GM19452 (cell line): ENCODE data around the gene HRC.
"Not testable (repeated sequence)": the region's sequence is repeated elsewhere in the genome, so short reads cannot be mapped to it uniquely, and the experiment has no call there.

Experiments
- ATAC-seq: cut with Tn5 transposase; IDR thresholded peaks from one replicate; pipeline ENCODE4 v1.9.1; 2021; ENCODE audit not compliant: unreplicated experiment

Gene HRC

DNA sequence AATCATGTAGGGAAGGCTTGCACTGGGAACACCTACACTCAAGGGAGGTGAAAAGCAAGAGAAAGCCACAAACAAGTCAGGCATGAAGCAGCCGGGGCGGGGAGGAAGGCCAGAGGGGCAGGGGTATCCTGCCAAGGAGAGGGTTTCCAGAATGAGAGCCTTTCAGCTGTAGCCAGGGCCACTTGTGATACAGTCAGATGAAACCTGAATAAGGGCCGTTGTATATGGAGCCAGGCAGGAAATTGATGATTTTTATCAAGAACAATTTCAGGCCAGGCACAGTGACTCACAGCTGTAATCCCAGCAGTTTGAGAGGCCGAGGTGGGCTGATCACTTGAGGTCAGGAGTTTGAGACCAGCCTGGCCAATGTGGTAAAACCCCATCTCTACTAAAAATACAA lies 6.8 kb upstream of the HRC start:
- ATAC-seq, result no peak

DNA sequence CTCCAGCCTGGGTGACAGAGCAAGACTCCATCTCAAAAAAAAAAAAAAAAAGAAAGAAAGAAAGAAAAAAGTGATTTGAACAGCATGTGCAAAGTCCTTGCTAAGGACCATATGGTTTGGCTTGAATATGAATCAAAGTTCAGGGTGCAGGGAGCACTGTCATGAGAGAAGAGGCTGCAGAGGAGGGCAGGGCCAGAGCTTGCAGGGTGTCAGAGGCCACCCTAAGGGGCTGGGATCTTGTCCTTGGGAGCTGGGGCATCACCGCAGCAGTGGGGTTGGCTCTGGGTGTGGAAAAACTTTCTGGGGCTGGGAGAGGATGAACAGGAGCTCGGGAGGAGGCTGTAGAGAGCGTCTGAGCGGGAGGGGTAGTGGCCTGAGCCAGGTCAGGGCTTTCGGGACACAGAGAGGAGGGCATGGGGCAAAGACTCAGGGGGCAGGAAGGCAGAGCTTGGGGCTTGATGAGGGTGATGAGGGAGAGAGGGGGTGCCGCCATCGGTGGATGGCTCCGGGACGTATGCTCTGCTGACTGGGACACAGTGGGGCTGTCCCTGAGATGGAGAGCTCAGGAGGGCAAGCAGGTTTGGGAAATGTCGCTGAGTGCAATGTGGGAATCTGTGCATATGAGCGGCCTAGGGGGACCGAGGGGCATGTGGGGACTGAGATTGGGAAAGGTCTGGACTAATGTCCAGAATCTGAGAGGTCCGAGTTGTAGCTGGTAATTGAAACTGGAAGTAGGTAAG lies 5.4 kb upstream of the HRC start:
- no peak for ATAC-seq

DNA sequence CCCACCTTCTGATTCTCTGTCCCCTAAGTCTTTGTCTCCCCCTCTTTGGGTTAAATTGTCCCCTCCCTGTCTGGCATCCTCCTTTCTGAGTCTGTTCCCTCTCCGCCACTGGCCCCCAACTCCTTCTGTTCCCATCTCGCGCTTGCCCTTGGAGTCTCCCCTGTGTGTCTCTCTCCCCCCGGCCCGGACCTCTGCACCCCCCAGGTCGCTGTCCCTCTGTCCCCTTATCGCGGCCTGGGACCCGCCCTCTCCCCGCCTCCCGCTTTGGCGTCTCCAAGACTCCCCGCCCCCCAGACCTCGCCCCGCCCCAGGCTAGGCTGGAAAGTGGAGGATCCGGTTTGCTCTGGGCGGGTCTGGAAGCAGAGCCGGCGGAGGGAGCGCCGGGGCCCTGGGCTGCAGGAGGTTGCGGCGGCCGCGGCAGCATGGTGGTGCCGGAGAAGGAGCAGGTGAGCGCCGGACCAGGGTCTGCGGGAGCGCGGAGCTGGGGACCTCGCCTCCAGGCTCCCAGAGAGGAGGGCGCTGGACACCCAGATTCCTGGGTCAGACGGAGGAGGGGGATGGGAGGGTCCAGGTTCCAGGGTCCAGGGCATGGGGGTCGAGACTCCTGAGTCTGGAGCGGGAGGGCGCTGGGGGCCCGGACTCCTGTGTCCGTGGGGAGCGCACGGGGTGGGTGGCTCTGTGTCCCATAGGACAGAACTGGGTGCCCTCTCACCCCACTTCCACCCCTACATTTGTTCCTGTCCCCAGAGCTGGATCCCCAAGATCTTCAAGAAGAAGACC lies 2.4 kb upstream of the HRC start, which contains the start of gene TRPM4:
Gene TRPM4 (plus strand): TSS at position 348 of the 780 bp plus-strand sequence. CDS start 75 bp downstream, at position 423.
- no peak for ATAC-seq

DNA sequence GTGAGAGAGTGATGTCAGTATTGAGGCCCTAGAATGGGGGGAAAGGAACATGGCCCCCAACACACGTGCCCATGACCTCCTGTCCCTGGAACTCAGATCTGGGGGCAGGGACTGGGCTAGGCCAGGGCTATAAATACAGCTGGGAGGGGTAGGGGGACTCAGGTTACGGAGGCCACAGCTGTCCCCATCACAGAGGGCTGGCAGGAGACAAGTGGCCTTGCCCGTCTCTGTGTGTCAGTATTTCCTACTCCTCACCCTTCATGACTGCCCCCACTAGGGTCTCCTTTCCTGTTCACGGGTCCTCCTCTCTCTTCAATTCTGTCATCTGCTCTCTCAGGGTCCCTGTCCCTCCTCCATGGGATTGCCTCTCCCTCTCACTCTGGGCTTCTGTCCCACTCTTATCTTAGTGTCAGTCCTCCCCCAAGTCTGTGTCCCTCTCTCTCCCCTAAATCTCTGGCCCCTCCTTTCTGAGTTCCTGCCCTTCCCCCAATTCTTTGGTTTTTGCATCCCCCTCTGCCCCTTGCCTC lies 687 bp upstream of the HRC start:
- ATAC-seq, result no peak

GRCh38 chr19:49154279-49154678 lies 917 bp downstream of the HRC start:
- no peak for ATAC-seq

GRCh38 chr19:49153167-49153809 lies 1.9 kb downstream of the HRC start:
- ATAC-seq, result no peak

GRCh38 chr19:49152119-49152550 lies 3.1 kb downstream of the HRC start:
- ATAC-seq, result no peak

DNA sequence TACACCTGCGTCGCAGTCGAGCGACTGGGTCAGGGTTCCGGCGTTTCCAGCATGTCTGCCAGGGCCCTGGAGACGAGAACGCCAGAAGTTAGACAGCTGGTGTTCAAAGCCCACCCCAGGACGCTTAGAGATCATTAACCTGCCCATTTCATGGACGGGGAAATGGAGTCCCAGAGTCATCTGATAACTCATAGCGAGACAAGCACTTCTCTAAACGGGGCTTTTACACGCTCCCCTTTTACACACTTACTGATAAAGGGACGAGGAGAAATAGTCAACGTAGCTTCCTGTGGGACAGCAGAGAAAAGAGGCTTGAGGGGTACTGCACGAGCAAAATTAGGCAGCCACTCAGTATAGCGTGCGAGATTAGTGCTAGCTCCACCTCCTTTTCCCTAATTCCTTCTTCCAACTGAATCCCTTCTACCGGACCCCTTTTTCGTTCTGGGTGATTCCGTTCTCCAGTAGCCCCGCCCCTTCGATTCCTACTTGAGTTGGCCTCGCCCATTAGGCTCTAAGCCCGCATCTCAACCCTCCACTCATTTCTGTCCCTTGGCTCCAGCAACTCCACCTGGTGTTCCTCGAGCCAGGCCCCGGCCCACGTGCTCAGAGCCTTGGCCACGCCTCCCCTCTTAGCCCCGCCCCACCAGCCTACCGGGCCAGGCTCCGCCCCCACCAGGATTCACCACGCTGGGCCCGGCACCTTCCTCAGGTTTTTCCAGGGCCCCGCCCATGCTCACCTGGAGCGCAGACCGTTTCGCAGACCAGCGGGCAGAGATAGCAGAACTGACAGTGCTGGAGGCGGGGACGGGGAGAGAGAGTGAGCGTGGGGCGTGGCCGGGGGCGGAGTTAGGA lies 3.7 kb downstream of the HRC start:
- ATAC-seq, result no peak

DNA sequence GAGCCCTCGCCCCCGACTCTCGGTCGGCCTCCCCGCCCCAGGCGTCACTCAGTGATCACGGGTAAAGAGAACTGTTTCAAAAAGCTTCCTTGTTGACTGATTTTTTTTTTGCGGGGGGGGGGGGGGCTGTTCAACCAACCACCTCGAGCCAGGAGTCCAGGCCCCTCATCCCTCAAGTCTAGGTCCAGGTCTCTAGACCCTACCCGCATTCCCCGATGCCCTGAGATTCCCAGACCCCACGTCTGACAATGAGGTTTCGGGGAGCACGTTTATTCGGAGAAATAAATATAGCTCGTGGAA lies 4.3 kb downstream of the HRC start:
- ATAC-seq, result no peak

- ATAC-seq, result no peak
These were observed 4.9 kb downstream of the HRC start for GRCh38 chr19:49150106-49150943.

DNA sequence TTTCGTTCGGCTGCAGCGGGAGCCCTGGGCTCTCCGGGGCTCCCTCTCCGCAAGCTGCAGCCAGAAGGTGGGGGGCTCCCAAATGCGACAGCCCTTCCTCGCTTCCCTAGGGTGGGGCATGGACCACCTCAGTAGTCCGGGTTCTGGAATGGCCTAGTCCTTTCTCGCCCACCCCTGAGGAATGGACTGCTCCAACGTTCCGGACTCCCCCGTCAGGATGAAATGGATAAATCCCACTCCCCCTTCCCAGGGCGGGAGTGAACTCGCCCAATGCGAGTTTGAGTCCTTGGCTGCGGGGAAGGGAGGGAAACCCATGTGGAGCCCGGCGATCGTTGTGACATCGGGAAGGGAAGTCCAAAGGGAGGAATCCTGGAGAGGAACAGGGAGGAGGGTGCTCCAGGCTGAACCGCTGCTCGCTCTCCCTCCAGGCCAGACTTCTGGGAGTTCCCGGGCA lies 5.5 kb downstream of the HRC start:
- no peak for ATAC-seq

GRCh38 chr19:49148784-49149651 lies 6.2 kb downstream of the HRC start:
- no peak for ATAC-seq

- no peak for ATAC-seq
These were observed 7.0 kb downstream of the HRC start for GRCh38 chr19:49148044-49148682.

DNA sequence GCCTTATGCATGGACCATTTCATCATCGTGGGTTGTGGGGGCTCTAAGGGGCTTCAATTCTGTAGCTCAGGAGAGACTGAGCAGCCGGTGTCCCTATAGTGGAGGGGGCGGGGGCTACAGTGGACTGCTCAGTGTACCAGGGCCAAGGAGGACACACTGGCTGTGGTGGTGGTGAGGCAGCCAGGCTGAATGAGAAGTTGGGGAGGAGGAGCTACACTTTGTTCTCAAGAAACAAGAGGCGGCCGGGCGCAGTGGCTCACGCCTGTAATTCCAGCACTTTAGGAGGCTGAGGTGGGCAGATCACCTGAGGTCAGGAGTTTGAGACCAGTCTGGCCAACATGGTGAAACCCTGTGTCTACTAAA lies 8.8 kb downstream of the HRC start:
- not testable (repeated sequence) for ATAC-seq

DNA sequence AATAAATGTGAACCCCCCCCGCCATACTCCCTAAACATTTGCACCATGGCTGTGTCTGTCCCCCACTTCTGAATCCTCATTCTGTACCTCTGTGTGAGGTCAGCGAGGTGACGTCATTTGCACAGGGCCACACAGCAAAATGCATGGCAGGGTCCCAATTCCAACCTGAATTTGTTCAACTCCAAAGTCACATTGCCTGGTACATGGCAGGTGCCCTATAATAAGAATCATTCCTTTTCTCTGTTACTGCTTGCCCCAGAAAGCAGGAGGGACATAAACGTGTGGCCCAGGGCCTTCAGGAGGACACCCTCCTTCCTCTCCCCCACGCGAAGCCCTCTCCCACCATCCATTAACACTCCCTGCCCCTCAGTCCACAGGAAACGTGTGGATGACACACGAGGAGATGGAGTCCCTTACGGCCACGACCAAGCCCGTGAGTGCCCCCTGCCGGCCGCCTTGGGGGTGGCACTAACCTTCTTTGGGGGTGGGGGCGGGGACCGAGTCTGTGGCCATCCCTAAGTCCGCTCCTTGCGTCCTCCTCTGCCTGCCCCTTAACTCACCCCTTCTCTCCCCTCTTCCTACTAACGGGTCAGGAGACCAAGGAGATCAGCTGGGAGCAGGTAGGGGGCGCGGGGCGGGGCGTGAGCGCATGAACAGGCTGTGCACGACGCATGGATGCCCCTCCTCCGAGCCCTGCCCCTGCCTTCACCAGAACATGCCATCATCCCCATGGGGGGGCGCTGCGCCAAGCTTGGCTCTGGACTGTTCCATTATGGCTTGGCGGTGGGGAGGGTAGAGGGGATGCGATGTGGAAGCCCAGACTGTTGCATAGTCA lies 9.4 kb downstream of the HRC start:
- no peak for ATAC-seq

DNA sequence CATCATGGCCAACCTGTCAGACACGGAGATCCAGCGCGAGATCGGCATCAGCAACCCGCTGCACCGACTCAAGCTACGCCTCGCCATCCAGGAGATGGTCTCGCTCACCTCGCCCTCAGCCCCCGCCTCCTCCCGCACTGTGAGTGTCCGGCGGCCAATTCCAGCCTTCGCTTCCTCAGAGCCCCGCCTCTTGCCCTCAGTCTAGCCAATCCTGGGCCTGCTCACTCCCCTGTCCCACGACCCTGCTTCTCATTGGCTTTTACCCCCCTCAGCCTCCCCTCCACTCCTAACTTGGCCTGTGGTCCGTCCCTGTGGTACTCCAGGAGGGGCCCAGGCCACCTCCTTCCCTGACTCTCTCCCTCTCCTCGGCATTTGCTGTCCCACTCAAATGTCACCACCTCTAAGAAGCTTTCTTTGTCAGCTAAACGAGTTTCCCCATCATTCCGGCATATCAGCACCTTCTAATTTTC lies 12.3 kb downstream of the HRC start:
- no peak for ATAC-seq

GRCh38 chr19:49141352-49141751 lies 13.8 kb downstream of the HRC start:
- ATAC-seq, result no peak

GRCh38 chr19:49140951-49141350 lies 14.2 kb downstream of the HRC start:
- ATAC-seq, result no peak
